HL-60/S4 treated with phorbol 12-myristate 13-acetate at 8.2 ng/mL for 4 days and 3 days (cell line): ENCODE measurements around the gene ELFN1.
"Not testable (repeated sequence)": the region's sequence is repeated elsewhere in the genome, so short reads cannot be mapped to it uniquely, and the experiment has no call there.

Experiments
- in situ Hi-C: fragments of 300-500 bp; cut with MboI; formaldehyde crosslinking; loops from 2 replicates; pipeline ENCODE4 v1.15.0; 2022; ENCODE audit warnings: low sequenced_read_pairs

The ELFN1 gene

DNA sequence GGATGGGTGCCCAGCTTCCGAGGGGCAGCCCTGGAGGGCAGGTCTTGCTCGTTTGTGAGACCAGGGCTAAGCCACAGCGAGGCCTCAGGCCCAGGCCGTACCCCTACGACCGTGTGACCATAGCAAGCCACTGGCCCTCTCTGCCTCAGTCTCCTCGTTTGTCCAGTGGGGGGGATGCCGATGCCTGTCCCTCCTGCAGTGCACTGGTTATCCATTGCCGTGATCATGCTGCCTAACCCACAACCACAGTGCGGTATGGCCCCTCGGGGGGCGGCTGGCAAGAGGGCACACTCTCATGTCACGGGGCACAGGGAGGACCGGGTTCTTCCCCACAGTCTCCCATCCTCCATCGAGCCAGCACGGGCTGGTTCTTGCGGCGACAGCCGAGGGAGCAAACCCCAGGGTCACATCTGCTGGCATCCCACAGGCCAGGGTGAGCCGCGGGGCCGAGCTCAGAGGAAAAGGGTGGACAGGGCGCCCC lies 80.5 kb downstream of the ELFN1 start:
- in situ Hi-C loops = no loop called here

DNA sequence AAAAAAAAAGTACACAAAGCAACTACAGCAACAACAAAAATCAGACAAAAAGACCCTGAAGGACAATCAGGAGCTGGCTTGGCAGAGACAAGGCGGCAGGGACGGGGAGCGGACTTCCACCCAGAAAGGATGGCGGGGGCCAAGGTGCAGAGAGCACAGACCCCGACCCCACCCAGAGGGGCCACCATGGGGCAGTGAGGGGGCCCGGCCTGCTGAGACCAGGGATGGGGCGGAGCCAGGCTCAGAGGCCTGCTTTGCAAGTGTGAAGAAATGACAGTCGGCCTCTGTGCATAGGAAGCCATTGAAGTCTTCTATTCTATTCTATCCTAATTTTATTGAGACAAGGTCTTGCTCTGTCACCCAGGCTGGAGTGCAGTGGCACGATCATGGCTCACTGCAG lies 82.0 kb downstream of the ELFN1 start:
- in situ Hi-C loops = no loop called here

DNA sequence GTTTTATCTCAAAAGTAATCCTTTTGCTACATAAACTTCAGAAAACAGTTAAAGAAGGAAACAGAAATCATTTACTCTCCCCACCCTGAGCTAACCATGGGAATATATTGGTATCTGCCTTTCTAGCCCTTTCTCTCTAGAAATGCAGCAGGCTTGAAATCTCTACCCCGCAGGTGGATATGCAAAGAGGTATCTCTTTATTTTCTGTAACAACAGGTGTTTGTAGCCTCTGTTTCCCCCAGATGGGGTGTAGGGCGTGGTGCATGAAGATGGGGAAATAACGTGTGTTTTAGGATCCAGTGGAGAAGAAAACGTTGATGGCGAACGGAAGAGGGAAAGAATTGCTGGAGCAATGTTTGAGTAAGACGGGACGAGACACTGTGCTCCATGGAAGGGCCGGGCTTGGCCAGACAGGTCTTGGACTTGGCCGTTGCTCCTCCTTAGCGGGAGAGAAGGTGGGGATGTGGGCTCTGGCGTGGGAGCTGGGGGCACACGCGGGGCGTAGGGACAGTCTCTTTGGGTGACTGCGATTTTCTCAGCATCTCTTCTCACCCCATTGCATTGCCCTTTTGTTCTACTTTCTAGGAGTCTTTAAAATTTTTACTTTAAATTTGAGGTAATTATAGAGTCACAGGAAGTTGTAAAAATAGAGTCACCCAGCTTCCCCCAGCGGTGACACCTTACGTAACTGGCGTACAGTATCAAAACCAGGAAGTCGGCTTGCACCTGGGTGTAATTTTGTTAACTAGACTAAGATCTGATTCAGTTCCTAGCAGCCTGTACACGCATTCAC lies 82.9 kb downstream of the ELFN1 start:
- in situ Hi-C loops = no loop called here

DNA sequence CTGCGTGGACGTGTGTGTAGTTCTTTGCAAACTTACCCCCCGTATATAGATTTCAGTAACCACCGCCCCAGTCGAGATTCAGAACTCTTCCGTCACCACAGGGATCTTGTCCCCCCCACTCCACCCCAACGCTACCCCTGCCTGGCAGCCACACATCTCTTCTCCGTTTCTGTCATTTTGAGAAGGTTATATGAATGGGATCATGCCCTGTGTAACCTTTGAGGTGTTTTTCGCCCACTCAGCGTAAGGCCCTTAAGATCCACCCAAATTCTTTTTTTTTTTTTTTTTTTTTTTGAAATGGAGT lies 83.4 kb downstream of the ELFN1 start:
- in situ Hi-C loops = no loop called here

DNA sequence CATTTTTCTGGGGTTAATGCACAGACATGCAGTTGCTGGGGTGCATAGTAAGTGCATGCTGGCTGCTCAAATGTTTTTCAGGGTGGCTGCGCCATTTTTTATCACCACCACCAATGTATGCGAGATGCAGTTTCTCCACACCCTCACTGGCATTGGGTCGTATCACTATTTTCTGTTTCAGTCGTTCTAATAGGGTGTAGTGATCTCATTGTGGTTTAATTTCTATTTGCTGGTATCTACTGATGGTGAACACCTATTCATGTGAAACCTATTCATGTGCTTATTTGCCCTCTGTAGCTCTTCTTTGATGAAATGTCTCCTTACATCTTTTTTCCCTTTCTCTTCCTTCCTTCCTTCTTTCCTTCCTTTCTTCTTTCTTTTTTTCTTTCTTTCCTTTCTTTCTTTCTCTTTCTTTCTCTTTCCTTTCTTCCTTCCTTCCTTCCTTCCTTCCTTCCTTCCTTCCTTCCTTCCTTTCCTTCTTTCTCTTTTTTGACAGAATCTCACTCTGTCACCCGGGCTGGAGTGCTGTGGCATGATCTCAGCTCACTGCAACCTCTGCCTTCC lies 84.3 kb downstream of the ELFN1 start:
- in situ Hi-C loops = no loop called here

DNA sequence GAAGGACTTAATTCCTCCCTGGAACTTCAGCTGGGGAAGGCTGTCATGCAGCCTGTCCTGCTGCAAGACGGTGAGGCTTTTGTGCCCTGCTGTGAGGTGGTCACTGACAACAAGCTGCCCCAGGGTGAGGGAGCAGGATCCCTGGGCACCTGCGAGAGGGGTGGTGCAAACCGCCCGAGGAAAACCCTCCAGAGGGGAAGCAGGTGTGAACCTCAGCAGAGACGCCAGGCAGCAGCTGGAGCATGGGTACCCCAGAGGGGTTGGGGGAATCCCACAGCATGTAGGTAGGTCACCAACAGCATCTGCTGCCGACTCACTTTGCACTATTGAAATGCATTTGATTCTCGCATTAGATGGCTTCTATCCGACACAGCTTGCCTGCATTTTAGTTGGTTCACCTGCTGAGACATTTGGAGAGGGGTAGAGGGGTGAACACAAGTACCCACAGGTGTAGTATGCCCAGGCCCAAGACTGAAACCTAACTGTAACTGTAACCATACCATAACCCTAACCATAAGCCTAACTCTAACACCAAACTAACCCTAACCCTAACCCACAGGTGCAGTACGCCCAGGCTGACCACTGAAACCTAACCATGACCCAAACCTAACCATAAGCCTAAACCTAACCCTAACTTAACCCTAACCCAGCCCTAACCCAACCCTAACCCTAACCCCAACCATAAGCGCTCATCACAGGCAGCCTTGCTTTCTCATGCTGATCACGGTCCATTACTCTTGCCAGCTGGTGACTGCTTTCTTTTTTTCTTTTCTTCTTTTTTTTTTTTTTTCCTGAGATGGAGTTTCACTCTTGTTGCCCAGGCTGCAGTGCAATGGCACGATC lies 85.9 kb downstream of the ELFN1 start:
- in situ Hi-C loops = no loop called here

DNA sequence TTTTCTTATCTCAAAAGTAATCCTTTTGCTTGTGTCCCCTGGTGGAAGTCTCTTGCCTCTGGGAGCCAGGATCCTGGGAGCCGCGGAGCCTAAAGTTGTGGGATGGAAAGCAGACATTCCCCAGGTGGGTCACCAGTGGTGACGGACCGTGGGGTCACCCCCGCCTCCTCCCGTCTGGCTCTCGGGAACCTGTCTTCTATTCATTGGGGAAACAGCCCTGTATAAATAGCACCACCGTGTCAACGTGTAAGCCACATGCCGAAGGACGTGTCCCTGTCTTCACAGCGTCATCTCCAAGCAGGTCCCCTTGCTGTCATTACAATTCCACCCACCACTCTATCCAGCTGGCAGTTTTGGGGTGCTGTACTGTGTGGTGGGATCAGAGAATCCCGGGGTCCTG lies 87.5 kb downstream of the ELFN1 start:
- in situ Hi-C loops = no loop called here

GRCh38 chr7:1758028-1758858 lies 88.2 kb downstream of the ELFN1 start:
- in situ Hi-C loops = no loop called here

DNA sequence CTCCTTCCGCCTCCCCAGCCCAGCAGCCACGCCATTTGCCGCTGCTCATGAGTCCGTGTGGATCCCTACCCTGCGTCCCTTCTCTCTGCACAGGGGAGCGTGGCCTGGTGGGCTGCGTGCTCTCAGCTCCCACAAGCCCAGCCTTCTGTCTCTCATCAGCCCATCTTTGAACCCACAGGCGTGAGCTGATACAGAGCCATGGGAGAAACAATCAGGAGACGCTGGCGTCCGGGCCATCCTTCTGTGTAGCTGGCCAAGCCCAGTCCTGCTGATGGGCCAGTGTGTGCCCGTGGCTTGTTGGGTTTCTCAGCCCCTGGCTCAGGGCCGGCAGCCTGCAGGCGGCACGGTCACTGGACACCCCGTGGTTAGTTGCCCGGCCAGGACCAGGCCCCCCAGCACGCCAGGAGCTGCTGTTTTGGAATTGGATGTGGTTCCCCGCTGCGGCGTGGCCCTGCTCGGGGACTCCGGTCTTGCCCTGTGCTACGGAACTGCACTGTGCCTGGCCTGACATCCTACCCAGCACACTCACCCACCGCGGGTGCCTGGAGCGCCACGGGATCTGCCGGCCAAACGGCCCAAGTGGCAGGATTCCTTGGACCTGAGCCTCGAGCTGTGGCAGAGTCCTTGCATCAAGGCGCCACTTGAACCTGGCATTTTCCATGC lies 88.9 kb downstream of the ELFN1 start:
- in situ Hi-C loops = no loop called here

- in situ Hi-C loops = no loop called here
Measured at GRCh38 chr7:1761097-1761496, 91.0 kb downstream of the ELFN1 start.

DNA sequence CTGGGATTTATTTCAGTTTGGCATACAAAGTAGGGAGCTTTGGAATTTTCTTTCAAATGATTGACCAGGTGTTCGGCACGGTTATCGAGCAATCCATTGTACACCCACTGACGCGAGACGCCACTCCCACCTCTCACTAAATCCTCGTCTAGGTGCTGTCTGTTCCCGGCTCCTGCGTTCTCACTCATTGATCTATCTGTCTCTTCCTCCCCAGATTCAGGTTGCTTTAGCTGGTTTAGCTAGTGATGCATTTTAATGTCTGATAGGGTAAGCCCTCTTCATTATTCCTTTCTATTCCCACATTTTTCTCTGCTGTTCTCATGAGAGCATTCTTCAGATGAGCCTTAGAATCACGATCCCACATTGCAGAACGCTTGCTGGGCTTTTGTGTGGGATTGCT lies 91.7 kb downstream of the ELFN1 start:
- in situ Hi-C loops = no loop called here

- in situ Hi-C loops = no loop called here
Measured at GRCh38 chr7:1762238-1762945, 92.3 kb downstream of the ELFN1 start.

DNA sequence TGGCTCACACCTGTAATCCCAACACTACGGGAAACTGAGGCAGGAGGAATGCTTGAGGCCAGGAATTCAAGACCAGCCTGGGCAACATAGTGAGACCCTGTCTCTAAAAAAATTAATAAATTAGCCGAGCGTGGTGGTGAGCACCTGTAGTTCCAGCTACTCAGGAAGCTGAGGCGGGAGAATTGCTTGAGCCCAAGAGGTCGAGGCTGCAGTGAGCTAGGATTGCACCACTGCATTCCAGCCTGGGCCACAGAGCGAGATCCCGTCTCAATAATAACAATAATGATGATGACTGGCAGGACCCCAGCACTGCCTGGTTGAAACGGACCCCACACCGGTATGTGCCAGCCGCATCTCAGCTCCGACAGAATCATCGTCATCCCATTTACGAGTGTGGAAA lies 93.0 kb downstream of the ELFN1 start:
- in situ Hi-C loops = no loop called here

- in situ Hi-C loops = not testable (repeated sequence)
Measured at GRCh38 chr7:1763911-1764310, 93.8 kb downstream of the ELFN1 start.

GRCh38 chr7:1765336-1765735 lies 95.3 kb downstream of the ELFN1 start:
- in situ Hi-C loops = no loop called here

GRCh38 chr7:1767524-1767923 lies 97.4 kb downstream of the ELFN1 start:
- in situ Hi-C loops = no loop called here

DNA sequence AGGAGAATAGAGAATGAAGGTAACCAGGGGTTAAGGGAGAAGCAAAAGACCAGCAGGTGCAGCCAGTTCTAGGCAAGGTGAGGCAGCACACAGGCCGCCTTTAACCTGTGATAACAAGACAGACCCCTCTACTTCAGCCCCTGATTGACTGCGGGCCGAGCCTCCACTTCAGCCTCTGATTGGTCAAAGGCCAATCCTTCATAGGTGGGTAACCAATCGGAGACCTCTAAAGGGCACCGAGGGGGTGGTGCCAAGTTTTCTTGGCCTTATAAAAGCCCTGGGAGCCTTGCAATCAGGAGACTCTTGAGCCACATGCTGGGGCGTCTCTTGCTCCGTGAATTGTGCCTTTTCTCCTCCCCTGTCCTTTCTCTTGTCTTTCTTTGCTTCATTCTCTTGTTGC lies 98.8 kb downstream of the ELFN1 start:
- in situ Hi-C loops = no loop called here

- in situ Hi-C loops = no loop called here
Measured at GRCh38 chr7:1769286-1770200, 99.5 kb downstream of the ELFN1 start.

DNA sequence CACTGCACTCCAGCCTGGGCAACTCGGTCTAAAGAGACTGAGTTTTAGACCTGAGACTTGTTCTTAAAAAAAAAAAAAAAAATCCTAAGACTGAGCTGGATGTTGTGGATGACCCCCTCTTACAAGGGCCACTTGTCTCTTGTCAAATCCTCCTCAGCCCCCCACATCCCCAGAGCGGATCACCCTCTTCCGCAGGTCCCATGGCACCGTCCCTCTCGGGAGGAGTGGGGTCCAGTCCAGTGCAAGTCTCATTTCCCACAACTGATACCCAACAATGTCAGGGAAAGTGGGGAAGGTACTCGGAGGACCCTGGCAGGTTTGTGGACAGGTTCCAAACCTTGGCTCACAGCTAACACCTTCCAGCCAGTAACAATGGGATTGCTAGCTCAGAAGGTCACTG lies 100.3 kb downstream of the ELFN1 start:
- in situ Hi-C loops = no loop called here
